Stimulated activated CD4-positive, alpha-beta T cell treated with anti-CD3 and anti-CD28 coated beads, Interleukin-1b, Interleukin-23, amount 100 ng/mL, for 24 hours (primary cell): ENCODE data around the gene HSD11B1.
A peak's percentile ranks its signal among the peaks of the same experiment; 100 is the strongest.

ENCODE experiments used
- DNase-seq, 4 experiments: peaks; one replicate each; pipeline ENCODE4 v3.0.0-alpha.2; 2020; ENCODE audit warnings: low read depth in 4 of 4, low spot score in 1 of 4

HSD11B1 gene

DNA sequence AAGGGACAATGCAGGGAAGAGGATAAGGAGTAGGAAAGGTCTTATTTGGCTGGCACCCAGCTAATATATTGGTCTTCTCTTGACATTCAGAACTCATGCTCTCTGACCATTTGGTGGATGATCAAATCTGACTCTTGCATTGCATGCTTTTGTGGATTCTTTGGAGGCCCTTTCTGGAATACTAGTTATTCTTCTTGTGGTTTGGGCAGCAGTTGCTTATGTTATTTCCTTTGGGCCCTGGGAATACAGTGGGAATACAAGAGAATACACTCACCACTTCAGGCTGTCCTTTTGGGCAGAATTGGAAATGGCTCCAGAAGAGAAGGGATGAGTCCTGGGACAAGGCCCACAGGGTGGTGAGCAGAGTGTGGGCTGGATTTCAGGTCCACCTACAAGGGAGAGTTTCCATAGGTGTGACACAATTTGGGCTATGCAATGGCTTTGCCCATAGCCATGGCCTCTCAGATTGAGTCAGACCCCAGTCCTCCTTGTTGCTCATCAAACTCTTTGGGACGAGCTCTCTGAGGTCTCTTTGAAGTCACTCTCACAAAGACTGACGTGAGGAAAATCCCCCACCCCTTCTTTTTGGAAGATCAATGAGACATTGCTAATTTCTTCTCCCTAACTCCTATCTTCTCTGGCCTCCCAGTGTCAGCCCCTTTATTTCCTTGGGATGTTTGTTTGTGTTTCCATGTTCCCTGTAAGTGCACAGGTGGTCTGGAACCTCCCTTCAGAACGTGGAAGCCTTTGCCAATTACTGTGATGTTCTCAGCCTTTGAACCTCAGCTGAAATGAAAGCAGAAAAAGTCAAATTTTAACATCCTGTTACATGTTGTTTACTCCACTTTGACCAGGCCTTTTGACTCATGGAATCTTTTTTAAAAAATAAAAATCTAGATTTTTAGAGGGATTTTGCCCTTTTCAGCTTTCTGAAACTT, 19.4 kb downstream of the HSD11B1 start:
- peak in 1 of 4 experiments; percentile 41 for DNase-seq

DNA sequence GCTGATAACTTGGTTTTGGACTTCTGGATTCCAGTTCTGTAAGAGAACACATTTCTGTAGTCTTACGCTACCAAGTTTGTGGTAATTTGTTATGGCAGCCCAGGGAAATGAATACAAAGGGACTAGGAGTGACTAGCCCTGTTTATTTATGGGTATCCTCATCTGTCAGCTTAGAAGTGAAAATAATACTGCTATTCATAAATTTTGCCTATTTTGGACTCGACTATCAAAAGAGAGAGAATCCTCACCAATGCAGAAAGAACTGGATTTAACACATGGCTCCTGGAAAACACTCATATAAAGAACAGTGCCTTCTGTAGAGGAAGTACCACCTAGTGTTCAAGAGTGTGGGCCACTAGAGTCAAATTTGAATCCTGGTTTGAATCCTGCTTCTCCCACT, 22.6 kb downstream of the HSD11B1 start:
- no peak for DNase-seq

DNA sequence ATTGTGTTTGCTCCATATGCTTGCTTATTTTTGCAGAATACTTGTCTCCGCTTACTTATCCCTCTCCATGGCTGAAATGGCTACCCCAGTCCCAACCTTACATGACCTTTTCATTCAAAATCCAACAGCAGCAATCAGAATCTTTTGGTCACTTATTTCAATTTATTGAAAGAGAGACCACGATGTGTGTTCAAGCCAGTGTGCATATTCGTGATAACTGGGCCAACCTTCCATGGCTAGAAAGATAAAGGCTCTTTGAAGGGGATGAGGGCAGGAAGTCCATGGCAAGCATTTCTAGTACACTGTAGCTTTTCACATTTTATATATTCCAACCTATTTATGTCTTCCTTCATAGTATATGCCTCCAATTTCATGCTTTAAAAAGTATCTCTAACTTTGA, 23.1 kb downstream of the HSD11B1 start:
- DNase-seq, result no peak

DNA sequence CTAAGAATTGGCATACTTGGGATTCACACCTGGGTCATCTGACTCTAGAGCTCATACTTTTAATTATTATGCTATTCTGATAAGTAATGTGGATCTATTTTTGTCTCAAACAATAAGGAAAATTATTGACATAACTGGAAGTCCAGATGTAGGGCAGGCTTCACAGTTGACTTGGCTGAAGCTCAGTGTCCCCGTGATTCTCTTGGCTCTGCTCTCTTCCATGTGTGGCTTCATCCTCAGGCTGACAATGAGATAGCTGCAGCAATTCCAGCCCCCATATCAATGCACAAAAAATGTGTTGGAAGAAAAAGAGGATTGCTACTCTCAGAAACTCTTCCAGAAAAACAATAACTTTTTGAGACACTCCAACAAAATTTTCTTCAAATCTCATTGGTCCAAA, 23.8 kb downstream of the HSD11B1 start:
- DNase-seq, result no peak

DNA sequence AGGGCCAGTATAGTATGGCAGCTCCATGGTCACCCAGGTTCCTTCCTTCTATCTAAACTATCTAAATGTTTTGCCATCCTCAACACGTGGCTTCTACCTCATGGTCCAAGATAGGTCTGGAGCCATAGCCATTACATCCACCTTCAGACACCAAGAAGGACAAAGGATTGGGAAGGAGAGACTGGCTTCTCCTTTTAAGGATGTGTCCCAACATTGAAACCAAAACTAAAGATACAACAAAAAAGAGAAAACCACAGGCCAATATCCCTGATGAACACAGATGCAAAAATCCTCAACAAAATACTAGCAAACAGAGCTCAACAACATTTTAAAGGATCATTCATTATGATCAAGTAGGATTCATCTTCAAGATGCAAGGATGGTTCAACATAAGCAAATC, 24.8 kb downstream of the HSD11B1 start:
- DNase-seq, result no peak

DNA sequence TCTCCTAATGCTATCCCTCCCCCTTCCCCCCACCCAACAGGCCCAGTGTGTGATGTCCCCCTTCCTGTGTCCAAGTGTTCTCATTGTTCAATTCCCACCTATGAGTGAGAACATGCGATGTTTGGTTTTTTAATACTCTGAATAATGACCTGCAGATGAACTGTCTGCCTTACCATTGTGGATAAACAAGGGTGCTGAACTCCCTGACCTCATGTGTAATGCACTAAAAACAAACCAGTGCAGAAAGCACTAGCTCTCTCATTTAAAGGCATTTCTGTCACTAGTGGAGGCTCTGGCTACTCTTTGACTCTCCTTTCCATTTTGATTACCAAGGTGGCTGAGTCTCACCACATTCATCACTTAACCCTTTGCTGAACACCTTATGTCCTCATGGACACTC, 28.1 kb downstream of the HSD11B1 start:
- no peak for DNase-seq

DNA sequence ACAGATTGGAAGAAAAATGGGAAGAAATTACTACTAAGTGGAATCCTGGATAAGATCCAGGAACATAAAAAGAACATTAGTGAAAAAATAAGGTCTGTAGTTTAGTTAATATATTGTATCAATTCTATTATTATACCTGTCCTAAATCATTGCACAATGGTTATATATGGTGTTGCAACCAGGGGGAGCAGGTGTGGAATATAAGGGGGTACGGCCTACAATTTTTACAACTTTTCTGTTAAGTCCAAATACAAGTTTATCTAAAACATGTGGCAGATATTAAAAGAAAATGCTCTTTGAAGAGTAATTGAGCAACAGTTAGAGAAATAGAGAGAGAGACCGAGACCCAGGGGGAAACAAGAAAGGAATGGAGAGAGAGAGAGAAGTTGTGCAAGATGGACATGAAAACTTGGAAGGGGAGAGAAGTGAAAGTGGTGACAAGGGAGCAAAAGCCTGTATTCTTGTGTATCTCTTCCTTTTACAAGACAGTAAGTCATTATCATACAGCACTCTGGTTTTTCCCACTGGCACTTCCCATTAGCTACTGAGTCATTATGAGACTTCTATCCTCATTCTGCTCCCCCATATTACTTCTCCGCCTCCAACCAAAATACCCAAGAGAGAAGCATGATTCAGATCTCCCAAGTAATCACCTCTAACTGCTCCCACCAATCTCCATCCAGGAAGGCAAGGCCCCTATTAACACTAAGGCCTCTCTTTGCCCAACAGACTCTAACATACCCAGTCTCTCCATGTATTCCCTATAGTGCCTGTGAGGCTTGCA, 29.0 kb downstream of the HSD11B1 start:
- no peak for DNase-seq

DNA sequence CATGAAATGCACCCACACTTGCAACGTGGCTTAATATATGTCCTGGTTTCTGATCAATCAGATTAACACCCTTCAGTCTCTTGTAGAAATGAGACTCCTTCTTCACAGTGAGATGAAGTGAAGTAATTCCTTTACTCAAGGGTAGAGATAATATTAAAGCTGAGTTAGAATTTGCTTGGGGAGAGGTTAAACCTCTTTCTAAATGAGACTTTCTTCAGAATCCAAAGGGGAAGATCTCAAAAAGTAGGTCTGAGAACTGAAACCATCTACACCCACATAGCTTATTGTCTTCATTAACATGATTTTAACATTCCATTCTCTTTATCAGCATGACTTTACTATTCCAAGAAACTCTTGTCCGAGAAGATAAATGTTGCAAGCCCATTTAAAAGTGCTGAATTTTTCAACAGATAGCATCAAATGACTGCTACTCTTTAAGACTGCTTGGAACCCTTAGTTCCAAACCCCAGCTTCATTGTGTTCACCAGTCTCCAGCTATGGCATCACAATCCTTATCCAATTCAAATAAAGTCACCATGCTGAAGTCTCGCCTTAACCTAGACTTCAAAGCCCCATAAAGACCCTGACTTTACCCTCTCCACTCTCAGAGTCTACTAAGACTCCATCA, 32.0 kb downstream of the HSD11B1 start:
- no peak for DNase-seq

DNA sequence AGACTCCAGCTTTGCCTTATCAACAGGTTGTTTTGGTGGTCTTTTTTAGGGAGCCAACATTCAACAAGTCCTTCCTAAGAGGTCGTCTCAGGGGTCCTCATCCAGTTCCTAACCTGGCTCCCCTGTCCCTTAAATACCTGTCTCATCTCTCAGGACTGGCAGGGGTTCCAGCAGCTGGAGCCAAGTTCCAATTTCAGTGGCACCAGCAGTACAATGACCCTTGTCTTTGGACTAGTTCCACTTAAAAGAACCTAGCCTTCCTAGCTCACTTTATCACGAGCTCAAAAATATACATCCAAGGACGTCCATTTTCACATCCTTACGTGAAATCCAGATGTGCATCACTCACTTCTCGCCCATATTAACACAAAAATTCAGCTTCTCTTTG, 32.5 kb downstream of the HSD11B1 start:
- no peak for DNase-seq

DNA sequence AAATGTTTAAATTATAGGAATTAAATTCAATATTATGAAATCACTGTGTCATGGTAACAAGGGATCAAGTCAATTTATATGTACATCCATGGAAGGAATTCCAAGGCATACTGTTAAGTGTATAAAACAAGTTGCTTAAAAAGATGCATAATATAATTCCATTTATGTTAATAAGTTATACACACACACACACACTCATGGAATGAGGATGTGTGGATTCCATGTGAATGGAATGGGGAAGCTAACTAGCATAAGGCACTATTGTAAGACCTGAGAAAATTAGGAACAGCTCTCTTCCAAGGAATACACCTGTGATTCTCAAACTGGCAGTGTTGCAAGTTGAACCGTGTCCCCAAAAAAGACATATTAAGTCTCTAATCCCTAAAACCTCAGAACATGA, 33.6 kb downstream of the HSD11B1 start:
- DNase-seq, result no peak

DNA sequence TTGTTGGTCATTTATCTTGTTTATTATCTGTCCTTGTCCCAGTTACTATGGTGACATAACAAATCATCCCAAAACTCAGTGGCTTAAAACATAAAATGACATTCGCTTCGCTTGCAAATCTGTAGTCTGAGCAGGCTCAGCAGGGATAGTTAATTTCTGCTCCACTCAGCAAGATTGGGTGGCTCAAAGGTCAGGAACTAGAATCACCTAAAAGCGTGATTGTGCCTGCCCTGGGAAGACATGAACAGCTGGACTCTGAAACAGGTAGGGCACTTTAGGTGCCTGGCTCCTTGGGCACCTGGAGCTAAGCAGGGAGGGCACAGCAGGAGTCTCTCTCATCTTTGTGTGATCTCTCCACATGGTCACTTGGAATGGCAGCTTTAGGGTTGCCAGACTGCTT, 36.5 kb downstream of the HSD11B1 start:
- DNase-seq, result no peak

DNA sequence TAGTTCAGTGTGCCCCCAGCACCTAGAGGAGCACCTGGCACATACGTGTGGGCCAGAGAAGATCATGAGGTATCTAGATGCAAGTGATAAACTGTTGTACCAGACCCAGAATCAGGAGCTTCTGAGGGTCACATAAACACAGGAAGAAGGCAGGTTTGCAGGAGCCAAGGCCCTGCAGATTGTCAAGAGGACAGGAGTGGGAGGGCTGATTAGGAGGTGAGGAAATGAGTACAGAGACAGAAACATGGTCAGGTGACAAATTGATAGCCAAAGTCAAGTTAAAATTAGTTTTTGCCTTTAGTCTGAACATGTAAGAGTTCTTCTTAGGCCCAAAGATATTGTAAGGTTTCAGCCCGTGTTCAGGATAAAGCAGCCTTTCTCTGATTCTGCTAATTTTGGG, 37.2 kb downstream of the HSD11B1 start:
- no peak for DNase-seq

DNA sequence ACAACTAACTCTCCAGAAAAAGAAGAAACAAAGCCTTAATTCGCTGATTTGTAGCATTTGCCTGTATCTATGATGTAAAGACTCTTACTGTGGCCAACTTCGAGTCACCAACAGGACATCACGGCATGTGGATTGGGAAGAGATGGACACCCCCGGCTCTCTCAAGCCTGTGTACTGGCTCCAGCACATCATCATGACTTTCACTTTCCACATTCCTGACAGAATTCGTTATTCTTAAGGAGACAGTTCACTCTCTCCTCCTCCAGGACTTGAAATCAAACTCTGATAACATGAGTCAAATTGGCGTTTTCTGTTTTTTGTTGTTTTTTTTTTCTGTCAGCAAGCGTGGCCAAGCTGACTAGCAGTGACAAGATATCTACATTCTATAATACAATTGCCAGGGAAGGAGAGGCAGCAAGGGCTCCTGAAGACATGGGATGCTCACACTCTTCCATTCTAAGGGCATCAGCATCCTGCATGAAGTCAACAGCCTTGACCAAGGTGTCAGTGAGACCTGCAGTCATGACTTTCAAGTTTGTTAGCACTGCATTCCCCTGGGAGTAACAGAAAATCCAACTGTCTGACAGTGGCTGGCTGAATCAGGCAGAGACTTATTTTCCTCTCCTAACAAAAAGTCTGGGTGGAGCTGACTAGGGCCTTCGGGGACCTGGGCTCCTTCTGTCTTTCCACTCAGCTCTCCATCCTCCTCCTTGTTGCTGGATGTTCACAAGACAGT, 37.9 kb downstream of the HSD11B1 start:
- no peak for DNase-seq

DNA sequence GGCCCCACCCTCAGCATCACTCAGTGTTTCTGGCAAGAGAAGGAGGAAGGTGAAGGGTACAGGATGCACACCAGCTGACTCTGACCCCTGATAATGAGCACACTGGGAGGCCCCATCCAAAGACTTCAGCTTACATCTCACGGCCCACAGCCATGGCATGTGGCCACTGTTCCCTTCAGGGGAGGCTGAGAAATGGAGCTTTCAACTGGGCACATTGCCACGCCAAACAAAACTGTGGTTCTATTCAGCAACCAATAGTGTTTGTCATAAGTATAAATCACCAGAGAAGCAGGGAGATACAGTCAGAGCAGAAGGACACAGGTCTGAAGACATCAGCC, 38.5 kb downstream of the HSD11B1 start:
- no peak for DNase-seq

DNA sequence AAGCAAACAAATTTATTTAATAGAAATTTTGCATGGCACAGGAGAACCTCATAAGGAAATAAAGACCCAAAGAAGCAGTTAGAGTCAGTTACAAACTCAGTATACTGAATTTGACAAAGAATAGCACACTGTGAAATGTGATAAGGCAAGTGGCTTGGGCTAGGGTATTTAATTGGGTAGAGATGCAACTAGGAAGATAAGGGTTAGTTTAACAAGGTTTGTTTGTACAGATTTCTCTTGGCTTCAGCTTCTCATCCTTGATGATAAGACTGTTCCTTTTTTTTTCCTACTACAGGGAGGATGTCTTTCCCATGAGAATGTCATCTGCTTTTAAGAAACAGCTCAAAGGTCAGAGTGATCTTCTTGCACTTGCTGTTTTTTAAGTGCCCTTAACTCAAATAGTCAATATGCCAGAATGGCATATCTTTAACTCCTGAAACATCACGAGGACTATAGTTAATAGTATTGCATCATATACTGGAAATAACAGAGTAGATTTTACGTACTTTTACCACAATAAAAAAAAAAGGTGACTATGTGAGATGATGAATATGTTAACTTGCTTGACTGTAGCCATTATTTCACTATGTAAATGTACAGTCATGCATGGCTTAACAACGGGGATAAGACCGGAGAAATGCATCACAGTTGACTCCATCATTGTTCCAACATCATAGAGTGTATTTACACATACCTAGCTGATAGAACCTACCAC, 42.0 kb downstream of the HSD11B1 start:
- DNase-seq, result no peak

DNA sequence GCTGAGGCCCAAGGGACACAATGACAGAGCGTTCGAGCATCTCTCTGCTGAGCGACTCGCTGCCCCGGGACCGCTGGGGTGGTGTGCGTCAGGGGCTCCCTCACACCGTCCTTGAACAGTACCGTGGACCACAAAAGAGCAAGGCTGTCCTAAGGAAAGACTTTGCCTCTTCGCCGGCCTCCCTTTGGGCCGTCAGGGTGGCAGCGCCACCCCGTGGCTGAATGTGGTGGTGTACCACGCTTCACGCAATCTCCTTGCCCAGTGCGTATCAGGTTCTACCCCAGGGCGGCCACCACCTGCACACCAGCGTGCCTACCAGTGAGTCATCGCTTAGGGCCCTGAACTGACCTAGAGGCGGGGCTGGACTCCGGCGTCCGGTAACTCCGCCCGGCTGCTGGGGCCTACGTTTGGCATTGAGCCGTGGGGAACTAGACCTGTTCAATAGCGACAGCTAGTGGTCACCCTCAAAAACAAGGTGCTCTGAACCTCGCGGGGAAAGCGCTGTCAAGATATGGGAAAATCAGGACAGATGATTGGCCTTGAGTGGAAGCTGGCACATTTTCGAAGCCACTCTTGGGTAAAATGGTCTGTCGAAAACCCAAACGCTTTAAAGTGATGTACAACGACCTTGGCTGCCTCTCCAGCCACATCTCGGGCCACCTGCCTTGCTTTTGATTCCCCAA, 43.1 kb downstream of the HSD11B1 start:
- peak; percentile 70 to 84 (median 80) for DNase-seq

DNA sequence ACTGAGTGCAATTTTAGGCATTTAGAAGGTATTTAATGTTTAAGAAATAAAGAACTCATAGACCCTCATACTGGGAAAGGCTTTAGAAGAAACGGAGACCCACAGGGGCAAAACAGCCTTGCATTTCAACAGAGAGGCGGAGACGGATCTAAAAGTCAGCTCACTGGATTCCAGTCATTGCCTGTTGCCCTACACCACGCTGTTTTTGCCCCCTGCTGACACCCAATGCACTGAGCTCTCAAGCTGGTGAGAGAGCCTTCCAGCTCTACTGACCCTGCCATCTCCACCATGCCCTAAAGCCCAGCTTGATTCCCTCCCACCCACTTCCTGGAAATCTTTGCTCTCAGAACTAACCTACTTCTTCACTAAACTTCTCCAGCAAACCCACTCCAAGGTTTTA, 44.0 kb downstream of the HSD11B1 start:
- DNase-seq, result no peak

DNA sequence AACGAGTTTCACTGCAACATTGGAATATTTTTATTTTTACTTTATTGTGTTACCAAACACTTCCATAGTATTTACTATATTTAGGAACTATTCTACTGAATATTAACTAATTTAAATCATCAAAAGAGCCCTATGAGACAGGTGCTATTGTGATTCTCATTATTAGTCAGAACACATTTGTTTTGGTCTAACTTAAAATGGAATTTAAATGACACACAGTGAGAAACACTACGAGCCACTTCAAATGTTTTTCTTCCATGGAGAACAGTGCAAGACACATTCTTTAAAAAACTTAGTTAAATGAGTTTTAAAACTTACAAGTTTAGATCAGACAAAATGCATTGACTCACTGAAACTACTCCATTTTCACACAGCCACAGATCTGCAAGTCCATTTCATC, 44.6 kb downstream of the HSD11B1 start:
- no peak for DNase-seq

DNA sequence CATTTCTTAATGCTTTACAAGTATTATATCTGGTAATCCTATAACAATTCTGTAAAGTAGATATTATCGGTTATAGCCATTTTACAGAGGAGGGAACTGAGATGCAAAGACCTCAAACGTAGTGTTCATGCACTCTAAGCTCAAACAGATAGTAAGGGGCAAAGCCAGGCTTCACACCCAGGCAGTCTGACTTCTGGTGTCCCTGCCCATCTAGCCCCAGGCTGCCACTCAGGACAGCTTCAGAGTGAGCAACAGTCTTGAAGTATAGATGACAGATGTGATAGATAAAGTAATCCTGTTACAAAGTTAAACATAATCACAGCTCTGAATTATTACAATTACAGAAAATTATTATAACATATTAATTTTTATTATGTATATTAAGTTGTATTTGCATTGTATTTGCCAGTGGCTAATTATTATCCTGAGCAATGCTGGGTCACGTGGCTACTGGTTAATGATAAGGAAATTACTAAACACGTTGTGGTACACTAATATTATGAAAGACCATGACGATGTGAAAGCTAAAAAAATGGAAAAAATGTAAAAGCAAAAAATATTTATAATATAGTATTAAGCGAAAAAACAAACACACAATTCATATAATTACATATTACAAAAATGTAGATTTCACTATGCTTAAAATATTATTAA, 45.2 kb downstream of the HSD11B1 start:
- no peak for DNase-seq
